HepG2 (cell line): ENCODE results near the gene TBC1D30. TPM values are rescaled to one million over a fixed set of nuclear protein-coding genes. Genes with fewer than 3 reads are reported as not detected.

ENCODE experiments used
- ATAC-seq: fragments of 200-7000 bp; cut with Tn5 transposase; 3 replicates; pipeline ENCODE4 v1.9.1; 2020; ENCODE audit warnings: mild to moderate bottlenecking, moderate library complexity
- BruUV-seq: library from RNA; stranded (reverse); fragments of 400-500 nt; replicated peaks from 2 replicates; lab custom pipeline; 2021; lab: Mats Ljungman, UMichigan
- CTCF ChIA-PET: fragments of 300-600 bp; formaldehyde crosslinking; extraction: SDS; loops from one replicate; lab custom pipeline; 2021; ENCODE audit warnings: low total read pairs, inconsistent platforms, low intra/inter-chr PET ratio; lab: Yijun Ruan, JAX
- POLR2A ChIA-PET: fragments of 350-600 bp; sonication (Branson Sonifier 250); formaldehyde crosslinking; loops from one replicate; lab custom pipeline; 2020; ENCODE audit warnings: antibody characterized with exemption, inconsistent platforms; lab: Yijun Ruan, JAX
- DNase-seq: peaks from one replicate; pipeline ENCODE4 v3.0.0-alpha.2; 2015; ENCODE audit warnings: low spot score
- FAIRE-seq: peaks from 3 replicates; lab custom pipeline; 2011; peaks lifted over from hg19 to GRCh38; lab: Jason Lieb, UNC
- H2AFZ ChIP-seq: one replicate; pipeline ENCODE4 v1.6.1; 2011; ENCODE audit warnings: low read length, inconsistent platforms
- H3K27ac ChIP-seq: fragments of 300-600 bp; 3 replicates; pipeline ENCODE4 v1.8.0; 2011; ENCODE audit warnings: mixed run types, mild to moderate bottlenecking, mixed read lengths, low read length, inconsistent platforms; ENCODE audit not compliant: insufficient read depth; ENCODE audit errors: extremely low read length
- H3K27me3 ChIP-seq, 2 experiments: fragments of 200-600 bp in 1 of 2; 2 replicates in 1 of 2; 3 replicates in 1 of 2; pipeline versions ENCODE4 v1.6.0 to v1.8.0; 2011; ENCODE audit warnings: low read length in 2 of 2, mild to moderate bottlenecking in 2 of 2, moderate library complexity in 2 of 2, inconsistent platforms in 1 of 2; ENCODE audit not compliant: insufficient read depth in 2 of 2, control insufficient read depth in 1 of 2
- H3K36me3 ChIP-seq, 2 experiments: fragments of 200-600 bp in 1 of 2; replicated peaks in 1 of 2; 2 replicates in 1 of 2; 3 replicates in 1 of 2; pipeline versions ENCODE4 v1.5.1 to v1.8.0; 2011; ENCODE audit warnings: low read length in 2 of 2, inconsistent platforms in 1 of 2; ENCODE audit not compliant: insufficient read depth in 2 of 2, control insufficient read depth in 1 of 2
- H3K4me1 ChIP-seq: 2 replicates; pipeline ENCODE4 v1.5.1; 2012; ENCODE audit warnings: low read length, inconsistent platforms; ENCODE audit not compliant: insufficient read depth
- H3K4me2 ChIP-seq: 2 replicates; pipeline ENCODE4 v1.6.0; 2011; ENCODE audit warnings: low read depth, low read length, inconsistent platforms
- H3K4me3 ChIP-seq, 3 experiments: fragments of 200-600 bp in 1 of 3; sonication (generic), shearing (Covaris generic) in 1 of 3; replicated peaks in 1 of 3; 2 replicates each; pipeline ENCODE4 v1.5.1; 2011 to 2016; ENCODE audit warnings: low read length in 3 of 3, inconsistent platforms in 2 of 3, low read depth in 2 of 3, mild to moderate bottlenecking in 2 of 3, control low read depth in 1 of 3, mixed read lengths in 1 of 3; ENCODE audit not compliant: insufficient read depth in 1 of 3
- H3K79me2 ChIP-seq: one replicate; pipeline ENCODE4 v1.6.1; 2011; ENCODE audit warnings: low read length, inconsistent platforms; ENCODE audit not compliant: insufficient read depth
- H3K9ac ChIP-seq: 2 replicates; pipeline ENCODE4 v1.6.0; 2011; ENCODE audit warnings: mild to moderate bottlenecking, low read depth, low read length, inconsistent platforms; ENCODE audit not compliant: insufficient read depth
- H3K9me3 ChIP-seq: 2 replicates; pipeline ENCODE4 v1.5.1; 2012; ENCODE audit warnings: mild to moderate bottlenecking, low read length
- H4K20me1 ChIP-seq: 2 replicates; pipeline ENCODE4 v1.6.0; 2011; ENCODE audit warnings: inconsistent platforms, mild to moderate bottlenecking, low read length, moderate library complexity; ENCODE audit not compliant: insufficient read depth
- CEBPG ChIP-seq: IDR thresholded peaks from 2 replicates; pipeline ENCODE4 v1.6.1; 2016
- CREM ChIP-seq, 2 experiments: sonication (generic) in 1 of 2; formaldehyde crosslinking in 1 of 2; IDR thresholded peaks; 2 replicates each; pipeline versions ENCODE4 v1.4.0 to v1.6.1; 2016 to 2020; ENCODE audit warnings: antibody characterized with exemption in 1 of 2, mild to moderate bottlenecking in 1 of 2, missing genetic modification reagents in 1 of 2
- EP300 ChIP-seq, 3 experiments: sonication (generic) in 1 of 3; formaldehyde crosslinking in 1 of 3; IDR thresholded peaks; 2 replicates each; pipeline versions ENCODE4 v1.5.1 to v1.6.1; 2011 to 2020; ENCODE audit warnings: low read depth in 2 of 3, low read length in 2 of 3, borderline replicate concordance in 1 of 3, improper control_type of control experiment in 1 of 3, mild to moderate bottlenecking in 1 of 3, missing genetic modification reagents in 1 of 3, moderate library complexity in 1 of 3
- ETV5 ChIP-seq: IDR thresholded peaks from 2 replicates; pipeline ENCODE4 v1.6.1; 2018; ENCODE audit warnings: missing biosample characterization, missing genetic modification reagents, inconsistent platforms, borderline replicate concordance
- FOXA1 ChIP-seq, 2 experiments: fragments of 450-650 bp in 1 of 2; sonication (generic) in 1 of 2; formaldehyde crosslinking in 1 of 2; IDR thresholded peaks; 2 replicates each; pipeline versions ENCODE4 v1.4.0 to v1.6.1; 2016 to 2020; ENCODE audit warnings: missing genetic modification reagents in 1 of 2
- GABPA ChIP-seq, 2 experiments: IDR thresholded peaks; 2 replicates each; pipeline ENCODE4 v1.6.1; 2011 to 2016; ENCODE audit warnings: low read depth in 2 of 2, low read length in 1 of 2, missing biosample characterization in 1 of 2, missing genetic modification characterization in 1 of 2
- HDAC2 ChIP-seq: sonication (generic); formaldehyde crosslinking; IDR thresholded peaks from 2 replicates; pipeline ENCODE4 v1.4.0; 2020; ENCODE audit warnings: missing genetic modification reagents
- HMG20A ChIP-seq: IDR thresholded peaks from 2 replicates; pipeline ENCODE4 v1.6.1; 2016; ENCODE audit warnings: borderline replicate concordance
- JUND ChIP-seq: sonication (generic); formaldehyde crosslinking; IDR thresholded peaks from 2 replicates; pipeline ENCODE4 v1.8.0; 2022; ENCODE audit warnings: mild to moderate bottlenecking, missing genetic modification reagents
- NBN ChIP-seq: fragments of 450-650 bp; conservative IDR thresholded peaks from 2 replicates; pipeline ENCODE4 v1.6.1; 2017
- SOX6 ChIP-seq, 2 experiments: fragments of 450-650 bp in 1 of 2; sonication (generic) in 1 of 2; formaldehyde crosslinking in 1 of 2; IDR thresholded peaks; 2 replicates each; pipeline versions ENCODE4 v1.4.0 to v1.6.1; 2017 to 2020; ENCODE audit warnings: antibody characterized with exemption in 1 of 2, mild to moderate bottlenecking in 1 of 2, missing genetic modification reagents in 1 of 2
- SYNCRIP ChIP-seq: fragments of 200-400 bp; formaldehyde crosslinking; IDR thresholded peaks from 2 replicates; pipeline ENCODE4 v1.6.1; 2018; ENCODE audit warnings: mild to moderate bottlenecking, low read depth, low read length; ENCODE audit not compliant: insufficient read depth
- TBX2 ChIP-seq: sonication (generic); formaldehyde crosslinking; IDR thresholded peaks from 2 replicates; pipeline ENCODE4 v1.5.0; 2020; ENCODE audit warnings: missing genetic modification reagents, mild to moderate bottlenecking, borderline replicate concordance
- ZNF136 ChIP-seq: sonication (generic); formaldehyde crosslinking; IDR thresholded peaks from 2 replicates; pipeline ENCODE4 v1.8.1; 2022; ENCODE audit warnings: low read depth, mild to moderate bottlenecking, moderate library complexity, missing genetic modification reagents
- ZNF335 ChIP-seq: sonication (generic); formaldehyde crosslinking; IDR thresholded peaks from 2 replicates; pipeline ENCODE4 v1.4.0; 2020; ENCODE audit warnings: missing genetic modification reagents
- WGBS: methylation state at CpG from one replicate; pipeline ENCODE4 v1.1.6; 2017; ENCODE audit warnings: low lambda C conversion rate; 5-methylcytosine and 5-hydroxymethylcytosine counted together
- in situ Hi-C: cut with HindIII; loops from 2 replicates; pipeline ENCODE4 v1.10.0; 2017; ENCODE audit warnings: low pct_unique_long_range_greater_than_20kb; ENCODE audit not compliant: extremely low pct_ligation_motif_present
- intact Hi-C: fragments of 100-400 bp; cut with micrococcal nuclease; formaldehyde crosslinking; loops from one replicate; pipeline ENCODE4 v1.10.0; 2022; ENCODE audit not compliant: unreplicated experiment
- polyA plus RNA-seq, 8 experiments: library from polyadenylated mRNA; depleted of rRNA in 3 of 8; stranded (reverse) in 7 of 8; unstranded in 1 of 8; fragments of >200 nt; fragmentation: Illumina TruSeq in 4 of 8; extraction: Trizol in 4 of 8; gene quantifications; 2 replicates each; pipeline versions ENCODE4 v1.2.1 to v1.2.3, GENCODE V29; 2011 to 2016; ENCODE audit warnings: low read depth in 4 of 8, missing spikeins in 1 of 8, mixed read lengths in 1 of 8; ENCODE audit not compliant: insufficient read depth in 1 of 8
- total RNA-seq, 5 experiments: library from RNA; depleted of rRNA; stranded (reverse); fragments of >200 nt; fragmentation: Illumina TruSeq; extraction: Trizol; gene quantifications; 2 replicates each; pipeline ENCODE4 v1.2.3, GENCODE V29; 2016; ENCODE audit warnings: low read depth in 1 of 5
- TF ChIP-seq, protein P1 (sequence below): sonication (generic); formaldehyde crosslinking; IDR thresholded peaks from 2 replicates; pipeline ENCODE4 v1.4.0; 2020; ENCODE audit warnings: missing genetic modification reagents
- TF ChIP-seq, protein P2 (sequence below): sonication (generic); formaldehyde crosslinking; IDR thresholded peaks from 2 replicates; pipeline ENCODE4 v1.4.0; 2020; ENCODE audit warnings: mild to moderate bottlenecking, missing genetic modification reagents

The TBC1D30 gene
- total and polyA plus RNA-seq, 2 of the 13 experiments (the other 11 are each of a cell fraction or from before 2014, with no cell fraction given), result 0.42 to 0.67 TPM

DNA sequence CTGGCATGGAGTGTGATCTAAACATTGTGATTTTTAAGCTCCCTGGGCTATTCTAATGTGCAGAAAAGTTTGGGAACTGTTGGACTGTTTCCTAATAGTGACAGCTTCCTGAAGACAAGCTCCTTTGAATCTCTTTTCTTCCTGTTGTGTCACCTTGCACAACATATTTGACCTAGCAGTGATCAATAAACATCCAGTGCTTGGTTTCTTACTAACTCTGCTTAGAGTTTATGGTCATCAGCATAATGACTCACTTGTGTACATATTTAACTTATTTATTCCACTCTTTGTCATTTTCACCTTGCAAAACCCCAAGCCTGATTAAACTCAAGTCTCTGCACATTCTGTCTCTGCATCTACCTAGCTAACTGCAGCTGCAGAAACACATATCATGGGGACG is 27.3 kb upstream of the TBC1D30 start:
- peak; percentile 50 for ATAC-seq
- DNase-seq, result peak; percentile 31
- H3K4me1 ChIP-seq, result peaks cover 39% of the 10 kb centered on the region
- H3K36me3 ChIP-seq, result no peaks in the 10 kb centered on the region
- intact Hi-C loops, result no loop called here
- WGBS, result 0% methylated on average over 1 of the region's 1 CpG
- FAIRE-seq, result no peak
- H3K9me3 ChIP-seq, result no peaks in the 10 kb centered on the region
- ChIA-PET POLR2A (interaction anchor here (1.4 to 1.7 kb wide), 2 partner anchors 37 to 372 kb away, joined by 3 to 7 read pairs; partner anchors contain the start of gene LEMD3), CTCF (no interaction called here)
- BruUV-seq, result no TSS peak
- H4K20me1 ChIP-seq, result no peaks in the 10 kb centered on the region
- H3K4me3 ChIP-seq, result no peak overlapping the region
- H3K9ac ChIP-seq, result no peak overlapping the region
- in situ Hi-C loops, result no loop called here
- no peak overlapping the region for H3K27ac ChIP-seq
- no peaks in the 10 kb centered on the region for H3K79me2 ChIP-seq
- no peaks in the 10 kb centered on the region for H3K27me3 ChIP-seq
- H2AFZ ChIP-seq, result no peak overlapping the region
- H3K4me2 ChIP-seq, result 0 out of 2 replicates have a peak overlapping the region, but pooled peaks have one; percentile 10
- TF ChIP-seq EP300 (IDR thresholded peaks at IDR 0.05; ENCODE audit: low read depth in 2 of 2, low read length in 2 of 2), result peak in 1 of 2 experiments; percentile 60; a peak in 1 of 4 replicates
- no peak for TF ChIP-seq EP300 (CRISPR knock-in tag; IDR thresholded peaks at IDR 0.05; ENCODE audit: borderline replicate concordance)
- peak; percentile 47 for TF ChIP-seq CREM (IDR thresholded peaks at IDR 0.05)
- TF ChIP-seq CREM (CRISPR knock-in tag; IDR thresholded peaks at IDR 0.05), result no peak
- TF ChIP-seq TBX2, result no peak
- TF ChIP-seq, protein P1, sequence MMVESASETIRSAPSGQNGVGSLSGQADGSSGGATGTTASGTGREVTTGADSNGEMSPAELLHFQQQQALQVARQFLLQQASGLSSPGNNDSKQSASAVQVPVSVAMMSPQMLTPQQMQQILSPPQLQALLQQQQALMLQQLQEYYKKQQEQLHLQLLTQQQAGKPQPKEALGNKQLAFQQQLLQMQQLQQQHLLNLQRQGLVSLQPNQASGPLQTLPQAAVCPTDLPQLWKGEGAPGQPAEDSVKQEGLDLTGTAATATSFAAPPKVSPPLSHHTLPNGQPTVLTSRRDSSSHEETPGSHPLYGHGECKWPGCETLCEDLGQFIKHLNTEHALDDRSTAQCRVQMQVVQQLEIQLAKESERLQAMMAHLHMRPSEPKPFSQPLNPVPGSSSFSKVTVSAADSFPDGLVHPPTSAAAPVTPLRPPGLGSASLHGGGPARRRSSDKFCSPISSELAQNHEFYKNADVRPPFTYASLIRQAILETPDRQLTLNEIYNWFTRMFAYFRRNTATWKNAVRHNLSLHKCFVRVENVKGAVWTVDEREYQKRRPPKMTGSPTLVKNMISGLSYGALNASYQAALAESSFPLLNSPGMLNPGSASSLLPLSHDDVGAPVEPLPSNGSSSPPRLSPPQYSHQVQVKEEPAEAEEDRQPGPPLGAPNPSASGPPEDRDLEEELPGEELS (CRISPR knock-in tag), result peak; percentile 64; the same call in 1 of the 2 replicates
- no peak for TF ChIP-seq SOX6 (IDR thresholded peaks at IDR 0.05)
- TF ChIP-seq SOX6 (CRISPR knock-in tag; IDR thresholded peaks at IDR 0.05), result peak; percentile 64; the same call in 1 of the 2 replicates
- TF ChIP-seq GABPA (IDR thresholded peaks at IDR 0.05; ENCODE audit: low read depth, low read length), result no peak
- TF ChIP-seq GABPA (CRISPR knock-in tag; IDR thresholded peaks at IDR 0.05; ENCODE audit: low read depth), result peak; percentile 33; the same call in 1 of the 2 replicates
- no peak for TF ChIP-seq FOXA1 (IDR thresholded peaks at IDR 0.05)
- TF ChIP-seq FOXA1 (CRISPR knock-in tag; IDR thresholded peaks at IDR 0.05), result 0 out of 2 replicates have a peak, but pooled peaks have one; percentile 24
- peak; percentile 40; the same call in 1 of the 2 replicates for TF ChIP-seq JUND (CRISPR knock-in tag)
- no peak for TF ChIP-seq SYNCRIP
- no peak for TF ChIP-seq NBN
- TF ChIP-seq, protein P2, sequence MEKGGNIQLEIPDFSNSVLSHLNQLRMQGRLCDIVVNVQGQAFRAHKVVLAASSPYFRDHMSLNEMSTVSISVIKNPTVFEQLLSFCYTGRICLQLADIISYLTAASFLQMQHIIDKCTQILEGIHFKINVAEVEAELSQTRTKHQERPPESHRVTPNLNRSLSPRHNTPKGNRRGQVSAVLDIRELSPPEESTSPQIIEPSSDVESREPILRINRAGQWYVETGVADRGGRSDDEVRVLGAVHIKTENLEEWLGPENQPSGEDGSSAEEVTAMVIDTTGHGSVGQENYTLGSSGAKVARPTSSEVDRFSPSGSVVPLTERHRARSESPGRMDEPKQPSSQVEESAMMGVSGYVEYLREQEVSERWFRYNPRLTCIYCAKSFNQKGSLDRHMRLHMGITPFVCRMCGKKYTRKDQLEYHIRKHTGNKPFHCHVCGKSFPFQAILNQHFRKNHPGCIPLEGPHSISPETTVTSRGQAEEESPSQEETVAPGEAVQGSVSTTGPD, result no peak
- TF ChIP-seq HMG20A (CRISPR knock-in tag), result peak; percentile 42; the same call in 1 of the 2 replicates
- TF ChIP-seq HDAC2 (CRISPR knock-in tag), result no peak
- peak; percentile 66; the same call in 1 of the 2 replicates for TF ChIP-seq ETV5 (CRISPR knock-in tag)
- TF ChIP-seq ZNF136, result no peak
- TF ChIP-seq ZNF335 (CRISPR knock-in tag), result no peak
- peak; percentile 38; the same call in 1 of the 2 replicates for TF ChIP-seq CEBPG
